RPMI8226 (cell line): ENCODE measurements around the gene TNFAIP8L2.
A peak's percentile ranks its signal among the peaks of the same experiment; 100 is the strongest.
"Not testable (repeated sequence)": the region's sequence is repeated elsewhere in the genome, so short reads cannot be mapped to it uniquely, and the experiment has no call there.

Source experiments
- DNase-seq: peaks from one replicate; pipeline ENCODE4 v3.0.0-alpha.2; 2015

TNFAIP8L2 gene

DNA sequence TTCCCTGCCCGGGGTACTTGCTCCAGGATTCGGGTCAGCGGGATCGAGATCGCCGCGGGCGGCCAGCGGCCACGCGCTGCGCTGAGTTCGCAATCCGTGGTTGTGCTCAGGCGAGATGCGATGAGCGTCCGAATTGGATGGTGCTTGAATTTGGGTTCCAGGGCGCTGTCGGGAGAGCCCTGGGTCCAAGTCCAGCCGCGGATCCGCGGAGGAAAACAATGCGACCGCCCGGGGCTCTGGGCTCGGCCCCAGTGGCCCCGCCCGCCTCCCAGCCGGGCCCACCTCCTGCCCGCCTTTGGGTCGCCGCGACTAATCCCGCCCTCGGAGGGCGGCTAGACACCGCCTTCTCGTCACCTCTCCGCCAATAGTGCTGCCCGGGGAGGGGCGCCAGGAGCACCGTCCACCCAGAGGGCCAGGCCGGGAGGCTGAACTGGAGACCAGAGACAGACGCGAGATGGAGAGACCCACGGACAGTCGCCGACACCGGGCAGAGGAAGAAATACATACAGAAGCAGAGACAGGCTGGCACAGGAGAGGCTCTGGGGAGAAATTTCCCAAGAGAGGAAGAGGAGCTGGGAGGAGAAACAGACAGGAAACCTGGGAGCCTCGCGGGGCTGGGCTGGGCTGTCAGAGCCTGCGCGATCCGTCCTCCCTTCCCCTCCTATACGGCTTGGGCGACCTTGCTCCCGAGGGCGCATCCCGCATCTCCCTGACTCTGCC, 9.9 kb upstream of the TNFAIP8L2 start, which contains the start of gene SEMA6C:
Gene SEMA6C, minus strand, starts transcription at position 220 of the 720 bp plus-strand sequence. CDS start 4,010 bp downstream, outside the sequence.
- DNase-seq, result peak; percentile 93

DNA sequence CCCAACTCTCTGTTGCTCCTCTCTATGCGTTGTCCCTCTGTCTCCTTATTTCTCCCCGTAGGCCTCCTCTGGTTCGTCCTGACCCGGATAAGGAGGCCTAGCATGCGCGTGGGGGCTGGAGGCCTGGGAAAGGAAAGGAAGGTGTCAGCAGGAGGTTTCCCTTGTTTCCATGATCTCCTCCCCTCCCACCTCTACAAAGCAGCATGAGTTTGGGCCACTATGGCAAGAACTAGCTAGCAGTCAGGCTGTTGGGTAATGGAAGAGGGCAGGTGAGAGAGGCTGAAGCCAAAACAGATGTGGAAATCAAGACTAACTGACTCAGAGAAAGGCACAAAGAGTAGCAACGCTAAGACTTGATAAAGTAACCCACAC, 9.3 kb upstream of the TNFAIP8L2 start:
- no peak for DNase-seq

DNA sequence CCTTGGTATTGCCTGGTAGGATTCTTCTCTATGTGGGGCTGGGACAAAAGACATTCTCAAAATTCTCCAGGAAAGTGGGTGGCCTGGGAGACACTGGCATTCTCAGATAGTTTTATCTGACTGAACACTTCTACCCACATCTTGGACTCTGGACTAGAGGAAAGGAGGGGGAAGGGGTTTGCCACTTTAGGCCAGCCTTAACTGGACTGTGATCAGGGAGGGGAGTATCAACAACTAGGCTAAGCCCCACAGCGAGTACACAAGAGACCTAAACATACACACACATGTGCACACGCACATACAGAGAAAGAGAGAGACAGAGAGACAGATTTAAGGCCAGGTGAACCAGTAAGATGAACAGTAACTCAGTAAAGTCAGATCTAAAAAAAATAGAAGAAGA, 8.8 kb upstream of the TNFAIP8L2 start:
- no peak for DNase-seq

DNA sequence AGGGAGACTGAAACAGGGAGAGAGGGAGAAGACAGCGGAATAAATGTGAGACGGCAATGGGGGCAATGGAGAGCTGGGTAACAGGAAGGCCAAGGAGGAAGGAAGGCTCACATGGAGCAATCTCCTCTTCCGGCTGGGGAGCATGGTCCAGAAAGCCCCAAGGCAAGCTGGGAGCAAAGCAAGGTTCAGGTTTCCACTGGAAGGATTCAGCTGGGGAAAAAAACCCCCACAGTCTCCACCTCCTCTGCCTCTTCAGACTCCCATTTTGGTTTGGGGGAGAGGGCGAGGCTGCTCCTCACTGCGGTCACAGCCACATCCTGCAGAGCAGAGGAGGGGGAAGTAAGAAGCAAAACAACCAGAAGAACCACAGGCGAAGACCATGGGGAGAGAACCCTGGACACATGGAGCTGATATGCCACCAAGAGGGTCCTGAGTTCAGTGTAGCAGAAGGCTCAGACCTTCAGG, 650 bp downstream of the TNFAIP8L2 start:
- DNase-seq, result no peak

DNA sequence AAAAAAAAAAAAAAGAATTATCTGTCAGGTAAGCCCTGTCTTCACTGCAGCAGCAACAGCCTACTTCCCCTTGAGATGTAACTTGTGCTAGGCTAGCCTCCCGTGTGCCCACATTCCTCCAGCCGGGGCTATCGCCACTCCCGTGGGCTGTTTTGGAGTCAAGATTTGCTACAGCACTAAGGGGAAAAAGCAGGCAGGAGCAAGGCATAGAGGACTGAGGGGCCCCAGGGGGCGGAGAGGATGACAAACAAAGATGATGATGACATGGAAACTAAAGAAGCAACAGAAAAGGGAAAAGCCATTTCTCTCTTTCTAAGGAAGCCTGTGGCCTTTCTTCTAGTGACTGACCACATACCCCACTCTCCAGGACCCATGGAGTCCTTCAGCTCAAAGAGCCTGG, 1.9 kb downstream of the TNFAIP8L2 start:
- DNase-seq, result no peak

DNA sequence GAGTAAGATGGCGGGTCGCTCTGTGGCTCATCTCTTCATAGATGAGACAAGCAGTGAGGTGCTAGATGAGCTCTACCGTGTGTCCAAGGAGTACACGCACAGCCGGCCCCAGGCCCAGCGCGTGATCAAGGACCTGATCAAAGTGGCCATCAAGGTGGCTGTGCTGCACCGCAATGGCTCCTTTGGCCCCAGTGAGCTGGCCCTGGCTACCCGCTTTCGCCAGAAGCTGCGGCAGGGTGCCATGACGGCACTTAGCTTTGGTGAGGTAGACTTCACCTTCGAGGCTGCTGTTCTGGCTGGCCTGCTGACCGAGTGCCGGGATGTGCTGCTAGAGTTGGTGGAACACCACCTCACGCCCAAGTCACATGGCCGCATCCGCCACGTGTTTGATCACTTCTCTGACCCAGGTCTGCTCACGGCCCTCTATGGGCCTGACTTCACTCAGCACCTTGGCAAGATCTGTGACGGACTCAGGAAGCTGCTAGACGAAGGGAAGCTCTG, 2.4 kb downstream of the TNFAIP8L2 start:
- peak; percentile 49 for DNase-seq

DNA sequence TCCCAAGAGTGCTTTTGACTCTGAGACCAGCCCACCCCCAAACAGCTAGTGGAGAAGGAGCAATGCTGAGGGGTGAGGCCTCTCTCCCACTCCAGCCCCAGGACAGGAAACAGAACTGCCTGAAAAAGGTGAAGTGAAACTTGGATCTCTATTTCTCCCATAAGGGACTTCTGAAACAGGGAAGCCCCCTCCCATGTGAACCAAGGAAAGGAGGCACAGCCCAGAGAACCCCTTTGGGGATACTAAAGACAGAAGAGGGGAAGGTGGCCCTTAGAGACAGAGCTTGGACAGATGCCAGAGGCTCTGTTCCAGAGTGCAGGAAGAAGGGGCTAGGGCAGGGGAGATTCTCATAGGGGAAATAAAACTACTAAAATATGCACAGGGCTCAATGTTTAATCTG, 2.9 kb downstream of the TNFAIP8L2 start:
- peak; percentile 35 for DNase-seq

DNA sequence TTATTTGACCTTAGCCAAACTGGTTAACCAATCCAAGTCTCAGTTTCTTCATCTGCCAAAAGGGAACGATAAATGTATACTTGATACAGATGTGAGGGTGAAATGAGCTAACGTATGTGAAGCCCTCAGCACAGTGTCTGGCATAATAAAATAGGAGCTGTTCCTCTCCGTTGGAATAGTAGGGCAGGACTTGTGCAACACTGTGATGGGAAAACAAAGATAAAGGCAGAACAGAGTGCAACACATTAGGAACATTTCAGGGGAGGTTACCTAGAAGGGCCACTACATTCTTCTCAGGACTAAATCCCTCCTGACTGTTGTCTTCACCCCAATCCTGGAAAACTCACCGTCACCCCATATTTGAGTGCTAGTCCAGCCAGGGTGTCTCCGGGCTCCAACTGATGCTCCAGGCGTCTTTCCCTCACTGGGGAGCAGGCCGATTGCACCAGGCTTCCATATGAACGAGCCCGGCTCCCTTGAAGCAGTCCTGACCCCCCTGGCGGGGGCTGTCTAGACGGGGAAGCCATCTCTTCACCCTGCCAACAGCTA, 8.4 kb downstream of the TNFAIP8L2 start:
- no peak for DNase-seq

DNA sequence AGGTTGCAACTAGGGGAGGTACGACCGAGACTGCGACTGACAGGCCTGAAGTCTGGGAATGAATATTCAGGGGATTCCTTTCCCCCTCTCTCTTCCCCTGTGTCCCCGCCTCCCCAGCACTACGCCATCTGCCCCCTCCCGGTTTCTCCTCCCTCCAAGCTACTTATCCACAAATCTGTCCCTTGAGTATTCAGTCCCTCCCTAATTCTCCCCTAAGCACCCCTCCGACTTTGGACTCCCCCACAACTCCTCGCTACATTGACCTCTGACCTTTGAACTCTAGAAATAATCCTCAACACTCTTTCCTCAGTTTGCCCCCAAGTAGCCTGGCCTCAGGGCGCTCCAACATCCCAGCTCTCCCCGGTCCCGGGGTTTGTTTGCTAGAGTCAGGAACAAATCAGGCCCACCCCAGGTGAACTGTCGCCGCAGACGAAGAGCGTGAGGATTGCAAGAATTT, 8.9 kb downstream of the TNFAIP8L2 start:
- DNase-seq, result no peak

DNA sequence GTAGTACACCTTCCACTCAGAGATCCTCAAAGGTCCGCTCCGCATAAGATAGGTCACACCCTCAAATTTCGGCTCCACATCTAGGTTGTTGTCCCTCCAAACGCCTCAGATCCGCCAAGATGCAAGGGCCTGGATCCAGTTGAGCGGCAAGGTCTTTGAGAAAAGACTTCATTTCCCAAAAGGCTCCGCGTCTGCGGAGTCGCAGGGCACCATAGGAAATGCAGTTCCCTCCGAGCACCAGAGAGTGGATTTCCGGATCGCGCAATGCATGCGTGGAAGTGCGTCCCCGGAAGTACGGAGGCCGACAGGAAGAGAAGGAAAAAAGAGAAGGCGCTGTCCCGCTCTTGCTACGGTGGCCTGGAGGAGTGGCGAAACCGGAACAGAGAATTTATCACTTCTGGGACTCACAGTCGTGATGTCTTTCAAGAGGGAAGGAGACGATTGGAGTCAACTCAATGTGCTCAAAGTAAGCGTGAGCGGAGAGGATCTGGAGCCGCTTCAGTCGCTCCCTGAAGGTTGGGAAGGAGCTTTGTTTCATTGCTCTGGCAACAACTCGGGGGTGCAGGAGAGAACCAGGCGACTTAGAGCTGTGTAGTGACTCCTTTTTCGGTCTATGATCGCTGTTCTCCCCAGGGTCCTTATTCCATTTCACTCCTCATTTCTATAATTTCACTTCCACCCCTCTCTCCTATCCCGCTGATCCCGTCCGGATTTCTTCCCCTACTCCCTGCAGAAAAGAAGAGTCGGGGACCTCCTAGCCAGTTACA, 9.5 kb downstream of the TNFAIP8L2 start, which contains the start of the genes LYSMD1 and SCNM1:
Gene LYSMD1, minus strand, starts transcription at position 165 of the 767 bp plus-strand sequence. CDS start 644 bp downstream, outside the sequence.
Gene SCNM1, plus strand, starts transcription at position 407 of the 767 bp plus-strand sequence. Its CDS starts 9 bp downstream, at position 416.
- peak; percentile 100 for DNase-seq

DNA sequence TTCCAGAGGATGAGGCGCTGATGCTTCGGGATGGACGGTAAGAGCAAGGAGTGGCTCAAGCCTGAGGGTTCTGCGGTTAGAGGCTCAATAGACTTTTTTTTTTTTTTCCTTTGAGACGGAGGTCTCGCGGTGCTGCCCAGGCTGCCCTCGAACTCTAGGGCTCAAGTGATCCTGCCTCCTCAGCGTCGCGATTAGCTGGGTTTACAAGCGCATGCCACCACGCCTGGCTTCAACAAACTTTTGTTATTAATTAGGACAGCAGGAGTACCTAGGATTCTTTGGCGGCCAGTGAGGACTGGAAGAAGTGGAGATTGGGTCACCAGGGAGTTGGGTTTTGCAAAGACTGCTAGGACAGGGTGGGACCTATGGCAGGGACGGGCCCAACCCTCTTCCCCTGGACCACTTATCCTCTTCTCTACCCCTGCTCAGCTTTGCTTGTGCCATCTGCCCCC, 10.1 kb downstream of the TNFAIP8L2 start:
- peak; percentile 37 for DNase-seq

DNA sequence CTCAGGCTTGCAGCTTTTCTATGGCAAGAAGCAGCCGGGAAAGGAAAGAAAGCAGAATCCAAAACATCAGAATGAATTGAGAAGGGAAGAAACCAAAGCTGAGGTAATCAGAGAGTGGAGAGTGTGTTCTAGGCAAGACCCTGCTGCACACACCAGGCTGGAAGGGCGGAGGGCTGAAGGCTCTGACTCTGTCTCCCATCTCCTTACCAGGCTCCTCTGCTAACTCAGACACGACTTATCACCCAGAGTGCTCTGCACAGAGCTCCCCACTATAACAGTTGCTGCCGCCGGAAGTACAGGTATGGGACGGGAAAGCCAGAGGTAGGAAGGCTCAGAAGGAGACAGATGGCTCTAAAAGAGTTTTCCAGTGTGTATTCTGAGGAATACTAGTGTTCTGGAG, 10.7 kb downstream of the TNFAIP8L2 start:
- DNase-seq, result no peak

DNA sequence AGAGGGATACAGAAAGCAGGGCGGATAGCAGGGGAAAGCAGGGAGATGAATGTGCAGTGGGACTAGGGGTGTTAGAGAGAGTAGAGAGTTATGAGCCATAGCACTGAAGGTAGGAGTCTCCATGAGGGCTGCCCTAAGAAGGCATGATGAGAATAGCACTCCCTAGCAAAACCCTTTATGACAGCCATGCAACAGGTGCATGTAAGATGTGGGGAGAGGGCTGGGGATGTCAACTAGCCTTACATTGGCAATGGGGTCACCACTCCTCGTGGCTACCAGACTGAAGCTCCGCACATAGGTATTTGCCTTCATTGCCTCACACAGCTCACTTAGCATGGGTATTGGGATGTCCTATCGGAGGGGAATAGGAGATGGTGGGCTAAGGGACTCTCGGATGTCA, 14.7 kb downstream of the TNFAIP8L2 start:
- DNase-seq, result no peak

DNA sequence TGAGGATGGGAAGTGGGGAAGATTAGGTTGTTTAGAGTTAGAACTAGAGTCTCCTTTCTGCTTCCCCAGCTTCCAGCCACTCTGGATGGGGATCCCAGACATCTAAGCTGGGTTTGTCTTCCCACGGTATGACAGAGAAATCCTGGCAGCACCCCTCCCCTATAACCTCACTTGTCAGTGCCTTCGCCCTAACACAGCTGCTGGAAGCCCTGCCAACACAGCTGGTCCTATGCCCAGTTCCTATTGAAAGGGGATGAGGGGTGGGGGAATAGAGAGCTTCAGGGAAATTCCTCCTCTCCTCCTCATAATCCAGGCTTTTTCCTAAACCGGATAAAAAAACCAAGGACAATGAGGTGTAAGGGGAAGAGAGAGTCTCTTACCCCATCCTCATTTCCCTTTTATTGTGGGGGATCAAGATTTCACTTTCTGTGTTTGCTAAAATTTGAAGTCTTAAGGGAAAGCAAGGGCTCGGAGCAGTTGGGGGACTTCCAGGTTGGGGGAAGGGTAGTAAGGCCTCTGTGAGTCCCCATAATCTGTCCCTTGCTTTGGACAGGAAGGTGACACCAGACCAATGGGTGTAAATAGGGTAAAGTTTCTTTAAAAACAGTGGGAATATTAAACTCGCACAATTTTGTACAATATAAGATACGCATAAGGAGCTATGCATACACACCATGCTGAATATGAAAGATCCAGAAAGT, 18.7 kb downstream of the TNFAIP8L2 start:
- no peak for DNase-seq

DNA sequence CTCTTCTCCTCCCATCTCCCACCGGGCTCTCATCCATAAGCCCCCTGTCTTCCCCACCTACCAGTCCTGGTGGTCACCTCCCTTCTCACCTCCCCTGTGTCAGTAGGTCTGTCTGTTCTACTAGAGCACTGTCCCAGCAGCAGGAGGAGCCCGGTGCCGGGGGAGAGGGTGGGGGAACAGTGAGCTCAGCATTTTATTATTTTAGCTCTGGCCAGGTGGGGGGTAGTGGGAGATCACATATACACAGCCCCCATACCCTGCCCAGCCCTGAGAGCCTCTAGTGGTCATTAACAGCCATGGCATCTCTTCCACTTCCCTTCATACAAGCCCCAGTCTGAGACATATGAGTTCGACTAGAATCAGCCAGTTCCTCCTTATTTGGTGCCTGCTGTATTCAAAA, 19.4 kb downstream of the TNFAIP8L2 start, which contains the start of gene TMOD4:
Gene TMOD4, minus strand, starts transcription at position 119 of the 400 bp plus-strand sequence. CDS start 1,106 bp downstream, outside the sequence.
- no peak for DNase-seq

DNA sequence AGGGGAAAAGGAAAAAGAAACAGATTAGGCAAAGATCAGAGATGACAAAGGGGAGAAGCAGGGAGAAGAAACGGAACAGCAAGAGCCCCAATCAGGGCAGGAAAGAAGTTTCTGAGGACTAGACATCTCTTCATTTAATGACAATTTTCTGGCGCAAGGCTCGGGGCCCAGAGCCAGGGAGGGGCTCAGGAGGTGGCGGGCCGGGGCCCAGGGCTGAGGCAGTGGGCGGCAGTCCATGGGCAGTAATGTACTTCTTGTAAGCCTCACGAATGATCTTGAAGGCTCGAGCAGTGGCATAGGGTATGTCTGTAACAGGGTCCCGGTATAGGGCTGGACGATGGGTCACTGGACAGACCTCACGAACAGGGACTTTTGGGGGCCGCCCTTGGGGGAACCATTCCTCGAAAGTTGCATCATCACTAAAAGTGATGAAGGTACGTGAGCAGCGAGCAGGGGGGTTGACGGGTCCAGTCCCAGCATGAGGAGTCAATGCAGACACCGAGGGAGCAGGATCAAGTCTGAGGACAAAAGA, 20.1 kb downstream of the TNFAIP8L2 start:
- DNase-seq, result no peak

DNA sequence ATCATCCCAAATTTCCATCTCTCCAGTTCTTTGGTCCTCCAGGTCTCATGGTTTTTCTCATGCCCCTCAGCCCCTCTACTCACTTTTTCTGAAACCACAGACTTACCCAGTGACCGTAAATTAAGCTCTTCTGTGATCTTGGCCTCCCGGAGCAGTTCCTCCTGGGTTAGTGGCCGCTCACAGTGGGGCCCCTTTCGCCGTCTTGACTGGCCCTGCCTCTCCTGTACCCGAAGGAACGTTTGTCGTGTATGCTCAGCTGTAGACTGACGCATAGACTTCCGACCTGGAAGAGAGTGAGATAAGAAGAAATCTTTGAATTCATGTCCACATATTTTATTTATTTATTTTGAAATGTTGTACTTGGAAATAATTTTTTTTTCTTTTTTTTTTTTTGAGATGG, 27.8 kb downstream of the TNFAIP8L2 start:
- no peak for DNase-seq

DNA sequence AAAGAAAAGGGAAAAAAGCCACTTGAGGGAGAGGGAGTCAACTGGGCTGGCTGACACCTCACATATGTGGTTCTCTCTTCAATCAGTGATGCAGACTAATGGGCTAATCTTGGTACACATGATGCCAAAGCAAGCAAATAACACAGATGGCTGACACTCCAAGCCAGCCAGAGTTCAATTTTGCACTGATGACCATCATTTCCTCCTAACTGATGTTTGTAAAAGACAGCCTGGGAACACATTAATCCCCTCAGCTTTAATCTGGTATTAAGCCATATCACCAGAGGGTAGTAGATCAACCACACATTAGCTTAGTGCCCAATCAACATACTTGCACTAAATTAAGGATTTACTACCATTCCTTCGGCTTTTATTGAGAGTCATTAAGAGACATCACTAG, 30.8 kb downstream of the TNFAIP8L2 start:
- no peak for DNase-seq

DNA sequence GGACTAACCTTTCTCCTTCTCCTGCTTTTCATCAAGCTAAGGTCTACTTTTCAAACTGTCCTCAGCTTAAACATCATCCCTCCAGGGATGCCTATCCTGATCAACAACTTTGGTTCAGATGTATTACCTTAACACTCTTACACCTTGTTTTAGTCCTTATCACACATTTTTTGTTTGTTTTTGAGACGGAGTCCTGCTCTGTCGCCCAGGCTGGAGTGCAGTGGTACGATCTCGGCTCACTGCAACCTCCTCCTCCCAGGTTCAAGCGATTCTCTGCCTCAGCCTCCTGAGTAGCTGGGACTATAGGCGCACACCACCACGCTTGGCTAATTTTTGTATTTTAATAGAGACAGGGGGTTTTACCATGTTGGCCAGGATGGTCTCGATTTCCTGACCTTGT, 32.2 kb downstream of the TNFAIP8L2 start:
- not testable (repeated sequence) for DNase-seq

DNA sequence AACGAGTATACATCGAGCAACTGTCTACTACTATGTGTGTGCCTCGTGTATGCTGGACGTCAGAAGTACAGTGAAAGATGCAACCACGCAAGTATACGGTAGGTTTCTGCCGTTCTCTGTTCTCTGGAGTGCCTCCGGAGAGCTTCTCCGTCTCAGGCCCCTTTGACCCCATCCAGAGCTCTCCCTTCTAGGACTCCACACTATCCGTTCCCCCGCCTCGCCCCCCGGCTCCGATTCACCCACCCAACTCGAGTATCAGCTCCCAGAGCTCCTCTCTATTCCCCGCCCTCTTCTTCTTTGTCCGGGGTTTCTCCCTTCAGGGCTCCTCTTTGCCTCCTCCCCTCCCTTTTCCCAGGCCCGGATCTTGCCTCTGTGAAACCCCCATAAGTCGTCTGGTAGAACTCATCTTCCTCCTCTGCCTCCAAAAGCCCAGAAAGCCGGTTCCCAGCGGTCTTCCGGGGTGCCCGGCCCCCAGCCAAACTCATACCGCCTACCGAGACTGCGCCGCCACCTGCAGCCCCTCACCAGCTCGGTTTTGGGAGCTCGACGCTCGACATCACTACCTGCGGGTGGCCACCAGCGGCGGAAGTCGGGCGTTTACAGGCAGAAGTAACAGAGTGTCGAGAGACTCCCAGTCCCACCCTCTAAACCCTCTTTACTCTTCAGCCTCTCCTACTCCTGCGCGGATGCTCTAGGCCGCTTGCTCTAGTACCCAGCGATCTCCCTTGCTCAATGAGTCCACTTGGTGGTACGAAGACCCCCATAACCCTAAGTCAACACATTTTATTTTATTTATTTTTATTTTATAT, 33.4 kb downstream of the TNFAIP8L2 start, which contains the start of gene VPS72:
Gene VPS72, minus strand, starts transcription at position 561 of the 809 bp plus-strand sequence. Its CDS starts 76 bp downstream, at position 485.
- DNase-seq, result peak; percentile 96

DNA sequence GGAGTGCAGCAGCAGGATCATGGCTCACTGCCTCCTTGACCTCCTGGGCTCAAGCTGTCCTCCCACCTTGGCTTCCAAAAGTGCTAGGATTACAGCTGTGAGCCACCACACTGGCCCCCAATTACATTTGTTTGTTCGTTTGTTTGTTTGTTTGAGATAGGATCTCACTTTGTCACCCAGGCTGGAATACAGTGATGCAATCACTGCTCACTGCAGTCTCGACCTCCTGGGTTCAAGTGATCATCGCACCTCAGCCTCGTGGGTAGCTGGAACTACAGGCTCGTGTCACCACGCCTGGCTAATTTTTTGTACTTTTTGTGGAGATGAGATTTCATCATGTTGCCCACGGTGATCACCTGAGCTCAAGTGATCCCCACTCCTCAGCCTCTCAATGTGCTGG, 35.6 kb downstream of the TNFAIP8L2 start:
- DNase-seq, result no peak
